ENCODE results near the gene RNF31.

The RNF31 gene

DNA sequence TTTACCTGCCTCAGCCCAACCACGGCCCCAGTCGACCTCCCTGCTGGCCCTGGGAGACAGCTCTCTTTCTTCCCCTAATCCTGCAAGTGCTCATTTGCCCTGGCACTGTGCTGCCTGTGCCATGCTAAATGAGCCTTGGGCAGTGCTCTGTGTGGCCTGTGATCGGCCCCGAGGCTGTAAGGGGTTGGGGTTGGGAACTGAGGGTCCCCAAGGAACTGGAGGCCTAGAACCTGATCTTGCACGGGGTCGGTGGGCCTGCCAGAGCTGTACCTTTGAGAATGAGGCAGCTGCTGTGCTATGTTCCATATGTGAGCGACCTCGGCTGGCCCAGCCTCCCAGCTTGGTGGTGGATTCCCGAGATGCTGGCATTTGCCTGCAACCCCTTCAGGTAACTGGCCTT, 2.8 kb downstream of the RNF31 start:
- TF ChIP-seq, protein P1, sequence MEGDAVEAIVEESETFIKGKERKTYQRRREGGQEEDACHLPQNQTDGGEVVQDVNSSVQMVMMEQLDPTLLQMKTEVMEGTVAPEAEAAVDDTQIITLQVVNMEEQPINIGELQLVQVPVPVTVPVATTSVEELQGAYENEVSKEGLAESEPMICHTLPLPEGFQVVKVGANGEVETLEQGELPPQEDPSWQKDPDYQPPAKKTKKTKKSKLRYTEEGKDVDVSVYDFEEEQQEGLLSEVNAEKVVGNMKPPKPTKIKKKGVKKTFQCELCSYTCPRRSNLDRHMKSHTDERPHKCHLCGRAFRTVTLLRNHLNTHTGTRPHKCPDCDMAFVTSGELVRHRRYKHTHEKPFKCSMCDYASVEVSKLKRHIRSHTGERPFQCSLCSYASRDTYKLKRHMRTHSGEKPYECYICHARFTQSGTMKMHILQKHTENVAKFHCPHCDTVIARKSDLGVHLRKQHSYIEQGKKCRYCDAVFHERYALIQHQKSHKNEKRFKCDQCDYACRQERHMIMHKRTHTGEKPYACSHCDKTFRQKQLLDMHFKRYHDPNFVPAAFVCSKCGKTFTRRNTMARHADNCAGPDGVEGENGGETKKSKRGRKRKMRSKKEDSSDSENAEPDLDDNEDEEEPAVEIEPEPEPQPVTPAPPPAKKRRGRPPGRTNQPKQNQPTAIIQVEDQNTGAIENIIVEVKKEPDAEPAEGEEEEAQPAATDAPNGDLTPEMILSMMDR (IDR thresholded peaks at IDR 0.05; ENCODE audit: control insufficient read depth, insufficient read depth, low read depth, low read length, missing control alignments) = no peak
- no peak overlapping the region for H3K4me3 ChIP-seq (ENCODE audit: control insufficient read depth, low read depth, low read length)
- DNase-seq (ENCODE audit: low read depth) = no peak

DNA sequence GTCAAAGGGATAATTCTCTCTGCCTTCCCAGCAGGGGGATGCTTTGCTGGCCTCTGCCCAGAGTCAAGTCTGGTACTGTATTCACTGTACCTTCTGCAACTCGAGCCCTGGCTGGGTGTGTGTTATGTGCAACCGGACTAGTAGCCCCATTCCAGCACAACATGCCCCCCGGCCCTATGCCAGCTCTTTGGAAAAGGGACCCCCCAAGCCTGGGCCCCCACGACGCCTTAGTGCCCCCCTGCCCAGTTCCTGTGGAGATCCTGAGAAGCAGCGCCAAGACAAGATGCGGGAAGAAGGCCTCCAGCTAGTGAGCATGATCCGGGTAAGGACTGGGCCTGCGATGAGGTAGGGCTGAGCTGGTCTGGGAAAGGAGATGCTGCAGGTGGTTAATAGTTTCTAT, 3.3 kb downstream of the RNF31 start:
- TF ChIP-seq, protein P1 (IDR thresholded peaks at IDR 0.05; ENCODE audit: control insufficient read depth, insufficient read depth, low read depth, low read length, missing control alignments) = no peak
- no peak overlapping the region for H3K4me3 ChIP-seq (ENCODE audit: control insufficient read depth, low read depth, low read length)
- DNase-seq (ENCODE audit: low read depth) = no peak

DNA sequence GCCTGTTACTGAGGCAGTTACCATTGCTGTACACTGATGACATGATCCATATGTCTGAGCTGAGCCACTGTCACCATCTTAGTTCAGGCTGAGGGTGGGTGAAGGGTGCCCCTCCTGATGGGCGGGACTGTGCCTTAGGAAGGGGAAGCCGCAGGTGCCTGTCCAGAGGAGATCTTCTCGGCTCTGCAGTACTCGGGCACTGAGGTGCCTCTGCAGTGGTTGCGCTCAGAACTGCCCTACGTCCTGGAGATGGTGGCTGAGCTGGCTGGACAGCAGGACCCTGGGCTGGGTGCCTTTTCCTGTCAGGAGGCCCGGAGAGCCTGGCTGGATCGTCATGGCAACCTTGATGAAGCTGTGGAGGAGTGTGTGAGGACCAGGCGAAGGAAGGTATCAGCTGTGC, 3.7 kb downstream of the RNF31 start:
- no peak for DNase-seq (ENCODE audit: low read depth)
- TF ChIP-seq, protein P1 (IDR thresholded peaks at IDR 0.05; ENCODE audit: control insufficient read depth, insufficient read depth, low read depth, low read length, missing control alignments) = no peak

DNA sequence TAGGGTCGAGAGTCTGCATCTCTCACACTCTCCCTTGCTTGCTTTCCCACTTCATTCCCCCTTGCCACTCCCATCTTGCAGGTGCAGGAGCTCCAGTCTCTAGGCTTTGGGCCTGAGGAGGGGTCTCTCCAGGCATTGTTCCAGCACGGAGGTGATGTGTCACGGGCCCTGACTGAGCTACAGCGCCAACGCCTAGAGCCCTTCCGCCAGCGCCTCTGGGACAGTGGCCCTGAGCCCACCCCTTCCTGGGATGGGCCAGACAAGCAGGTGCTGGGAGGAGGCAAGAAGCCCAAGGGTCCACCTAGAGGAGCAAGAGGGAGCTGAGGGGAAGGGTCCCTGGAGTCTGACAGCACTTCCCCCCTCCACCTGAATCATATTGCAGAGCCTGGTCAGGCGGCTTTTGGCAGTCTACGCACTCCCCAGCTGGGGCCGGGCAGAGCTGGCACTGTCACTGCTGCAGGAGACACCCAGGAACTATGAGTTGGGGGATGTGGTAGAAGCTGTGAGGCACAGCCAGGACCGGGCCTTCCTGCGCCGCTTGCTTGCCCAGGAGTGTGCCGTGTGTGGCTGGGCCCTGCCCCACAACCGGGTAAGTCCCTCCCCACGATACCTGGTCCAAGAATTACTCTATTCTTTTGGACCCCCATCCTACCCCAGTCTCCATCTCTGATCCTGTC, 4.2 kb downstream of the RNF31 start:
- DNase-seq (ENCODE audit: low read depth) = no peak
- H3K4me3 ChIP-seq (ENCODE audit: control insufficient read depth, low read depth, low read length) = no peak overlapping the region
- TF ChIP-seq, protein P1 (IDR thresholded peaks at IDR 0.05; ENCODE audit: control insufficient read depth, insufficient read depth, low read depth, low read length, missing control alignments) = no peak

More for the DNA sequence above, 3.7 kb downstream of the RNF31 start:
- no peak overlapping the region for H3K4me3 ChIP-seq (ENCODE audit: control insufficient read depth, low read depth, low read length)

DNA sequence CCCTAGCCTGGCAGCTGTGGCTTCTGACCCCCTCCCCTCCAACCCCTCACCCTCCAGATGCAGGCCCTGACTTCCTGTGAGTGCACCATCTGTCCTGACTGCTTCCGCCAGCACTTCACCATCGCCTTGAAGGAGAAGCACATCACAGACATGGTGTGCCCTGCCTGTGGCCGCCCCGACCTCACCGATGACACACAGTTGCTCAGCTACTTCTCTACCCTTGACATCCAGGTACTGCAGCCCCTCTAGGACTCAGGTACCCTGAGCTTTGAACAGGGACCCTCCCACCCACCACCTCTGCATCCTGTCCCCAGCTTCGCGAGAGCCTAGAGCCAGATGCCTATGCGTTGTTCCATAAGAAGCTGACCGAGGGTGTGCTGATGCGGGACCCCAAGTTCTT, 7.8 kb downstream of the RNF31 start:
- no peak for DNase-seq (ENCODE audit: low read depth)

DNA sequence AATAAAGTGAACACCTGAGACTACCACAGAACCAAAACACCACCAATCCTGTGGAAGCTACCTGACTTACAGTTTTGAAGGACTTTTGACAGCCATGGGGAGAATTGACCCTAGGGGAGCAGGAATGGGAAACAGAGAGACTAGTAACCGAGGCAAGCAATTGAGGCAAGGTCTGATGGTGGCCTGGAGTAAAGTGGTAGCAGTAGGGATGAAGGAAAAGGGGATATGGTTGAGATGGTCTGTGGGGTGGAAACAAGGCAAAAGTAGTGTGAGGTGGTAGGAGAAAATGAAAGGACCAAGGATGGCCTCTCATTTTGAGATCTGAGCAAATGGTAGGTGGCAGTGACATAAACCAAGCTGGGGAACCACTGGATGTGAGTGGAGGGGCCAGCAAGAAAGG, 9.5 kb downstream of the RNF31 start:
- DNase-seq (ENCODE audit: low read depth) = no peak
- TF ChIP-seq, protein P1 (IDR thresholded peaks at IDR 0.05; ENCODE audit: control insufficient read depth, insufficient read depth, low read depth, low read length, missing control alignments) = no peak
- H3K4me3 ChIP-seq (ENCODE audit: control insufficient read depth, low read depth, low read length) = no peak overlapping the region

More for the DNA sequence above, 7.8 kb downstream of the RNF31 start:
- H3K4me3 ChIP-seq (ENCODE audit: control insufficient read depth, low read depth, low read length) = no peak overlapping the region
- TF ChIP-seq, protein P1 (IDR thresholded peaks at IDR 0.05; ENCODE audit: control insufficient read depth, insufficient read depth, low read depth, low read length, missing control alignments) = no peak

Measured in AG09309 (cell line).